Neural cell (in vitro differentiated cells): ENCODE data around the gene SLC38A7. TPM values are rescaled to one million over a fixed set of nuclear protein-coding genes. Genes with fewer than 3 reads are reported as not detected.

Experiments used
- H2AFZ ChIP-seq: fragments of 200-600, 300-800 bp; sonication (generic), shearing (Covaris generic); 2 replicates; pipeline ENCODE4 v1.6.0; 2014; ENCODE audit warnings: low read depth, mild to moderate bottlenecking, antibody characterized with exemption, low read length, moderate library complexity
- H3F3A ChIP-seq: fragments of 200-600 bp; shearing (Covaris generic); 2 replicates; pipeline ENCODE4 v1.6.1; 2016; ENCODE audit warnings: mild to moderate bottlenecking, moderate library complexity, mixed read lengths, antibody characterized with exemption, low read length; ENCODE audit not compliant: insufficient read depth, poor library complexity, severe bottlenecking
- H3K27ac ChIP-seq: fragments of 200-600, 300-800 bp; sonication (generic), shearing (Covaris generic); 2 replicates; pipeline ENCODE4 v1.5.1; 2014; ENCODE audit warnings: mild to moderate bottlenecking, low read length, moderate library complexity
- H3K27me3 ChIP-seq: fragments of 300-800, 200-600 bp; sonication (generic), shearing (Covaris generic); 2 replicates; pipeline ENCODE4 v1.6.0; 2014; ENCODE audit warnings: mild to moderate bottlenecking, low read depth, low read length, moderate library complexity; ENCODE audit not compliant: insufficient read depth
- H3K36me3 ChIP-seq: fragments of 300-800, 200-600 bp; sonication (generic), shearing (Covaris generic); 2 replicates; pipeline ENCODE4 v1.5.1; 2014; ENCODE audit warnings: mild to moderate bottlenecking, antibody characterized with exemption, low read length, moderate library complexity; ENCODE audit not compliant: insufficient read depth
- H3K4me2 ChIP-seq: fragments of 300-800, 200-600 bp; sonication (generic), shearing (Covaris generic); 2 replicates; pipeline ENCODE4 v1.6.0; 2014; ENCODE audit warnings: mild to moderate bottlenecking, low read length
- H3K4me3 ChIP-seq: fragments of 300-800, 200-600 bp; sonication (generic), shearing (Covaris generic); 2 replicates; pipeline ENCODE4 v1.5.1; 2014; ENCODE audit warnings: mild to moderate bottlenecking, low read length, moderate library complexity
- H3K79me2 ChIP-seq: fragments of 200-600 bp; shearing (Covaris generic); replicated peaks from 2 replicates; pipeline ENCODE4 v1.6.0; 2014; ENCODE audit warnings: mild to moderate bottlenecking, low read length, moderate library complexity; ENCODE audit not compliant: insufficient read depth
- H3K9ac ChIP-seq: fragments of 300-800, 200-600 bp; sonication (generic), shearing (Covaris generic); 2 replicates; pipeline ENCODE4 v1.6.1; 2016; ENCODE audit warnings: mild to moderate bottlenecking, low read length, mixed read lengths
- H3K9me2 ChIP-seq: fragments of 200-600 bp; shearing (Covaris generic); 2 replicates; pipeline ENCODE4 v1.6.1; 2016; ENCODE audit warnings: mild to moderate bottlenecking, low read length, mixed read lengths; ENCODE audit not compliant: insufficient read depth
- H3K9me3 ChIP-seq: fragments of 200-600, 300-800 bp; sonication (generic), shearing (Covaris generic); 2 replicates; pipeline ENCODE4 v1.6.1; 2016; ENCODE audit warnings: mild to moderate bottlenecking, mixed run types, low read length, moderate library complexity, mixed read lengths
- H4K20me1 ChIP-seq: fragments of 200-600 bp; shearing (Covaris generic); 2 replicates; pipeline ENCODE4 v1.6.1; 2016; ENCODE audit warnings: mild to moderate bottlenecking, mixed run types; ENCODE audit not compliant: insufficient read depth
- CTCF ChIP-seq: fragments of 450-650 bp; IDR thresholded peaks from 2 replicates; pipeline ENCODE4 v1.5.1; 2014; ENCODE audit warnings: antibody characterized with exemption, mild to moderate bottlenecking, moderate library complexity; ENCODE audit not compliant: poor library complexity, severe bottlenecking
- EP300 ChIP-seq: fragments of 450-650 bp; conservative IDR thresholded peaks from 2 replicates; pipeline ENCODE4 v1.6.1; 2014; ENCODE audit warnings: antibody characterized with exemption, mild to moderate bottlenecking, moderate library complexity; ENCODE audit not compliant: poor library complexity, severe bottlenecking
- EZH2 ChIP-seq: fragments of 200-600, 300-800 bp; shearing (Covaris generic), sonication (generic); IDR thresholded peaks from 2 replicates; pipeline ENCODE4 v1.6.1; 2014; ENCODE audit warnings: antibody characterized with exemption, low read length, borderline replicate concordance, mild to moderate bottlenecking; ENCODE audit not compliant: insufficient read depth, poor library complexity, severe bottlenecking
- MXI1 ChIP-seq: fragments of 450-650 bp; conservative IDR thresholded peaks from 2 replicates; pipeline ENCODE4 v1.6.1; 2014; ENCODE audit warnings: antibody characterized with exemption, mild to moderate bottlenecking; ENCODE audit not compliant: poor library complexity, severe bottlenecking
- POLR2AphosphoS5 ChIP-seq: IDR thresholded peaks from 2 replicates; pipeline ENCODE4 v1.6.1; 2012
- RAD21 ChIP-seq: fragments of 450-650 bp; conservative IDR thresholded peaks from 2 replicates; pipeline ENCODE4 v1.6.1; 2014; ENCODE audit warnings: antibody characterized with exemption, mild to moderate bottlenecking, moderate library complexity
- REST ChIP-seq: IDR thresholded peaks from 2 replicates; pipeline ENCODE4 v1.6.1; 2012; ENCODE audit warnings: borderline replicate concordance
- SMC3 ChIP-seq: fragments of 450-650 bp; conservative IDR thresholded peaks from 2 replicates; pipeline ENCODE4 v1.6.1; 2014; ENCODE audit warnings: antibody characterized with exemption, mild to moderate bottlenecking, moderate library complexity; ENCODE audit not compliant: poor library complexity
- TAF1 ChIP-seq: IDR thresholded peaks from 2 replicates; pipeline ENCODE4 v1.6.1; 2012; ENCODE audit warnings: low read depth
- polyA plus RNA-seq: library from polyadenylated mRNA; depleted of rRNA; stranded (reverse); fragments of >200 nt; gene quantifications from 2 replicates; pipeline ENCODE4 v1.2.3, GENCODE V29; 2014

SLC38A7 gene
- polyA plus RNA-seq, 1 donor from 2014 or later = 10.2 TPM

- Histone ChIP-seq H3K36me3 (no peaks in the 10 kb centered on the region), H3K27ac (no peak overlapping the region), H3K27me3 (no peaks in the 10 kb centered on the region), H3K4me3 (no peak overlapping the region), H3K9me2 (no peaks in the 10 kb centered on the region), H3K79me2 (no peaks in the 10 kb centered on the region), H3K9ac (no peak overlapping the region), H3F3A (no peaks in the 10 kb centered on the region), H2AFZ (no peak overlapping the region), H3K9me3 (no peaks in the 10 kb centered on the region), H3K4me2 (no peak overlapping the region), H4K20me1 (no peaks in the 10 kb centered on the region)
- TF ChIP-seq MXI1 (no peak), SMC3 (no peak), CTCF (no peak), RAD21 (no peak), POLR2AphosphoS5 (no peak)
Measured at GRCh38 chr16:58654560-58655214, 29.9 kb downstream of the SLC38A7 start.

GRCh38 chr16:58652741-58653140 is 31.8 kb downstream of the SLC38A7 start:
- TF ChIP-seq REST (no peak), POLR2AphosphoS5 (no peak), EP300 (no peak), CTCF (no peak), RAD21 (no peak), MXI1 (no peak), EZH2 (no peak), SMC3 (no peak), TAF1 (no peak)
- Histone ChIP-seq H2AFZ (no peak overlapping the region), H3K27ac (no peak overlapping the region), H3K36me3 (no peaks in the 10 kb centered on the region), H3K79me2 (no peaks in the 10 kb centered on the region), H3K4me2 (no peak overlapping the region), H3K9me3 (no peaks in the 10 kb centered on the region), H3K9ac (no peak overlapping the region), H4K20me1 (no peaks in the 10 kb centered on the region), H3K27me3 (no peaks in the 10 kb centered on the region), H3K4me3 (no peak overlapping the region), H3K9me2 (no peaks in the 10 kb centered on the region), H3F3A (no peaks in the 10 kb centered on the region)
